GM19455 (cell line): Measurements from ENCODE around the gene MAP7D3.
"Not testable (repeated sequence)": the region's sequence is repeated elsewhere in the genome, so short reads cannot be mapped to it uniquely, and the experiment has no call there.

ENCODE experiments used
- ATAC-seq: cut with Tn5 transposase; IDR thresholded peaks from one replicate; pipeline ENCODE4 v1.9.1; 2021; ENCODE audit not compliant: unreplicated experiment

Gene MAP7D3

DNA sequence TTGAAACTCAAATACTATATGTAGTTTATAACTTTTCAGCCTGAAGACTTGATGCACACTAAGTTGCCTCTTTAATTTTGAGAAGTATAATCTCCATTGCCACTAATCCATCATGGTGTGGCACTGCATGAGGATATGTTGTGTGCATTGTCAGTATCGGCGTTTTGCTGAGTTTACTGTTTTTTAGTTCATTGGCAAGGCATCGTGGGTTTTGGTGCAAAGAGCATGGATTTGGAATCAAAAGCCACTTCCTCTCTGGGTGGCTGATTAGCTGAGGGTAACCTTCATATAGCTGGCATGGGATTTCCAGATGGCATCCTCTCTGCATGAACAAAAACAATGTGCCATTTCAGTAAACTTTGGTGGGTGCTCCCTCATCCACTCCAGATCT, 65.2 kb downstream of the MAP7D3 start:
- ATAC-seq = no peak

- ATAC-seq = no peak
Observed at GRCh38 chrX:136185401-136186022, 65.7 kb downstream of the MAP7D3 start.

GRCh38 chrX:136183917-136184316, 67.3 kb downstream of the MAP7D3 start:
- ATAC-seq = no peak

GRCh38 chrX:136183172-136183571, 68.0 kb downstream of the MAP7D3 start:
- ATAC-seq = no peak

GRCh38 chrX:136182414-136182813, 68.8 kb downstream of the MAP7D3 start:
- no peak for ATAC-seq

DNA sequence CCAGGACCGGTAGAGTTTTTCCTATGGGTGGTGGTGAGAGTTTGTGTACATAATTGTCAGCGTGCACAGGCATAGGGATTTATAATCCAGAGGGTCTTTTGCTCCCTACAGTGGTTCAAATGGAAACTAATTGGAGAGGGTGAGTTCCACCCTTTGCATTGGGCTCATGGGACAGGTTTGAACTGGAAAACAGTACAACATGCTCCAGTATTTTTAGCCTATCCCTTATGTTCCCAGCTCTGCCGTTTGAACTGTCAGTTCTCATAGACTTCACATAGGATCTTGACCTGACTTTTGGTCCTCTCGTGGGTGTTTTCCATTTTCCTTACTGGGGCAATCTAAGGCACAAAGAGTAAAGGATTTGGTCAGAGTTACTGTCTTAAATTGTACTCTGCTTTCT, 72.1 kb downstream of the MAP7D3 start:
- no peak for ATAC-seq

GRCh38 chrX:136176399-136176825, 74.8 kb downstream of the MAP7D3 start:
- no peak for ATAC-seq

- no peak for ATAC-seq
Observed at GRCh38 chrX:136171420-136171819, 79.8 kb downstream of the MAP7D3 start.

- no peak for ATAC-seq
Observed at GRCh38 chrX:136170139-136170800, 80.9 kb downstream of the MAP7D3 start.

GRCh38 chrX:136168929-136169735, 82.1 kb downstream of the MAP7D3 start:
- ATAC-seq = no peak

DNA sequence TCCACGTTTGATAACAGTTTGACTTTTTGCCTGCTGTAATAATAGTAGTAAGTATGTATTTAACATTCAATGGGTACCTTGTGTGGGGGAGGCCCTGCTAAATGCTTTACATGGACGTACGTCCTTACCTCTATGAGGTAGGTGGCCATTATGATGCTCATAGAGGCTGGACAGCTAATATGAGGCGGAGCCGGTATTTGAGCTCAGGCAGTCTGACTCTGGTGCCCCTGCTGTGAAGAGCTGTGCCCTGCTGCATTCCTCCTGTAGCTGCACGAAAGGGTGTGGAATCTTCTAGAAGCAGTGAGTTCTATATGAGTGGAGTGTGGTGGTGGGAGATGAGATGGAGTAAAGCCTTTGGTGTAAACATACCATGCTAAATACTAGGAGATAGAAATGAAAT, 83.2 kb downstream of the MAP7D3 start:
- not testable (repeated sequence) for ATAC-seq

DNA sequence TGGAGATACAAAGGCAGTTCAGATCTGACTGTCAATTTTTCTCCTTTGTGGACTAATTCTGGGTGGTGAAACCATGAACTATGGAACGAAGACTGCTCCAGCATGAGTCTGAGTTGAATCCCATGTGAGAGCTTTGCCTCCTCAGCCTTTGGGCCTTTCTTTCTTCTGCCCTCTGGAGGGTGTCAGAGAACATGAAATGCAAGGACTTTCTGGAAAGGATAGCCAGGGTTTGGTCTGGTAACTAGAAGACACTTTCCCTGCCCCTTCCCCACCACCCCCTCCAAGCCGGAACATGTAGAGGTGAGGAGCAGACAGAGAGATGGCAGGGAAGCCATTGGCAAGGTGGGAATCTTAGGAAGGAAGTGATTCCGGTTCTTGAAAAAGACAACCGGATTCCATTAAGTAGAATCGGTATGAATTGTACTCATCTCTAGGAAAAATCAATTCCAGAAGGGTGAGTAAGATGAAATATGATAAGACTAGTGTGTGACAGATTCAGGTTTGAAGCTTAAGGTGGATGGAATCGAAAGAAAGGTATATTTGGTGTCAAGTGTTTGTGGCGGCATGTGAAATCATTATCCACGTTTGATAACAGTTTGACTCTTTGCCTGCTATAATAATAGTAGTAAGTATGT, 84.9 kb downstream of the MAP7D3 start:
- ATAC-seq = no peak

- ATAC-seq = no peak
Observed at GRCh38 chrX:136165406-136165805, 85.8 kb downstream of the MAP7D3 start.

DNA sequence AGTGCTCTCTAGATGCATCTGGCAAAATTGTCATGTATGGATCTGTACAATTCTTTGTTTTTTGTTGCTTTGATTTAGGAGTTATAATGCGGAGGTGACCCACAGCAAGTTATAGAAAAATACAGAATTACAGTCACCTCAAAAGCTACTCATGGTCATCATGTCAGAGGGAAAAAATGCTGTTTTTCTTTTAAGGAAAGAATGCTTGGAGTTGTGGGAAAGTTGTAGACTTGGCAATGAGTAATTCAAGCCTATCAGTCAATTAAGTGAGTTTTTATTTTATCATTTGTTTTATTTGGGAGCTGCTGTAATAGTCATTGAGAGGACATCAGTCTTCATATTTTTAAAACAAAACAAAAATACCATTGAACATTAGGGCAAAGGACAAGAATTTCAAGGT, 87.5 kb downstream of the MAP7D3 start:
- ATAC-seq = no peak
